Measurements from ENCODE around the gene SPDEF. TPM values are rescaled to one million over a fixed set of nuclear protein-coding genes. Genes with fewer than 3 reads are reported as not detected.
A peak's percentile ranks its signal among the peaks of the same experiment; 100 is the strongest.

SPDEF gene
- total and polyA plus RNA-seq, 2 experiments from 2014 or later, result 1.1 TPM; not detected in 1

DNA sequence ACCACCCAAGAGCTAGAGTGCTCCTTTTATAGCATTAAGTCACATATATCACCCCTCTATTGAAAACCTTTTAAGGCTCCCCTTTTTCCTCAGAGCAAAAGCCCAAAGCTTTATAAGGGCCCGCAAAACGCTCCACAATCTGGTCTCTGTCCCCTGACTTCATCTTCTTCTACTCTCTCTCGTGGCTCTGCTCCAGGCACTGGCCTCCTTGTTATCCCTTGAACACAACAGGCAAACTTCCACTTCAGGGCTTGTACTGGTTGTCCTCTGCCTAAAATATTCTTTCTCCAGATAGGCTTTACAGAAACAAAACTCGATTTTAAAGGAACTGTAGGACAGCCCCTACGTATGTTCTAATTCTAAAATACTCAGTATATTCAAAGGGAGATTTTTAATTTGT, 44.0 kb upstream of the SPDEF start:
- Histone ChIP-seq H3K4me3 (no peak overlapping the region), H3K4me1 (ENCODE audit: low read depth) (peaks cover 30% of the 10 kb centered on the region), H3K27me3 (no peaks in the 10 kb centered on the region), H3K36me3 (no peaks in the 10 kb centered on the region), H3K27ac (peak overlapping the region; percentile 64), H3K9me3 (ENCODE audit: low read depth) (no peaks in the 10 kb centered on the region)
- no peak for DNase-seq (ENCODE audit: low read depth in 1 of 2, low spot score in 1 of 2)
- no peak for TF ChIP-seq CTCF (IDR thresholded peaks at IDR 0.05; ENCODE audit: low read depth, low read length)

- peaks cover 34% of the 10 kb centered on the region for H3K4me1 ChIP-seq (ENCODE audit: low read depth)
- no peaks in the 10 kb centered on the region for H3K36me3 ChIP-seq
- H3K27me3 ChIP-seq, result no peaks in the 10 kb centered on the region
- no peaks in the 10 kb centered on the region for H3K9me3 ChIP-seq (ENCODE audit: low read depth)
- no peak for DNase-seq (ENCODE audit: low read depth in 1 of 2, low spot score in 1 of 2)
- TF ChIP-seq CTCF (IDR thresholded peaks at IDR 0.05; ENCODE audit: low read depth, low read length), result no peak
- no peak overlapping the region for H3K27ac ChIP-seq
- no peak overlapping the region for H3K4me3 ChIP-seq
Observed at GRCh38 chr6:34598712-34599111, 42.6 kb upstream of the SPDEF start.

- Histone ChIP-seq H3K27me3 (no peaks in the 10 kb centered on the region), H3K36me3 (no peaks in the 10 kb centered on the region), H3K4me1 (ENCODE audit: low read depth) (peaks cover 34% of the 10 kb centered on the region), H3K9me3 (ENCODE audit: low read depth) (no peaks in the 10 kb centered on the region), H3K27ac (no peak overlapping the region), H3K4me3 (no peak overlapping the region)
- no peak for DNase-seq (ENCODE audit: low read depth in 1 of 2, low spot score in 1 of 2)
- TF ChIP-seq CTCF (IDR thresholded peaks at IDR 0.05; ENCODE audit: low read depth, low read length), result no peak
Observed at GRCh38 chr6:34597605-34598353, 41.6 kb upstream of the SPDEF start.

GRCh38 chr6:34596798-34597197, 40.7 kb upstream of the SPDEF start:
- Histone ChIP-seq H3K4me3 (no peak overlapping the region), H3K27me3 (no peaks in the 10 kb centered on the region), H3K4me1 (ENCODE audit: low read depth) (peaks cover 25% of the 10 kb centered on the region), H3K9me3 (ENCODE audit: low read depth) (no peaks in the 10 kb centered on the region), H3K36me3 (no peaks in the 10 kb centered on the region), H3K27ac (no peak overlapping the region)
- no peak for DNase-seq (ENCODE audit: low read depth in 1 of 2, low spot score in 1 of 2)
- no peak for TF ChIP-seq CTCF (IDR thresholded peaks at IDR 0.05; ENCODE audit: low read depth, low read length)

GRCh38 chr6:34595332-34596184, 39.4 kb upstream of the SPDEF start:
- H3K36me3 ChIP-seq, result no peaks in the 10 kb centered on the region
- H3K27me3 ChIP-seq, result no peaks in the 10 kb centered on the region
- H3K9me3 ChIP-seq (ENCODE audit: low read depth), result no peaks in the 10 kb centered on the region
- peak in 1 of 2 donors; percentile 60 for DNase-seq (ENCODE audit: low read depth in 1 of 2, low spot score in 1 of 2)
- peaks cover 13% of the 10 kb centered on the region for H3K4me1 ChIP-seq (ENCODE audit: low read depth)
- H3K4me3 ChIP-seq, result no peak overlapping the region
- TF ChIP-seq CTCF (IDR thresholded peaks at IDR 0.05; ENCODE audit: low read depth, low read length), result no peak
- H3K27ac ChIP-seq, result peak overlapping the region; percentile 63
